ENCODE results near the gene B3GAT2.

DNA sequence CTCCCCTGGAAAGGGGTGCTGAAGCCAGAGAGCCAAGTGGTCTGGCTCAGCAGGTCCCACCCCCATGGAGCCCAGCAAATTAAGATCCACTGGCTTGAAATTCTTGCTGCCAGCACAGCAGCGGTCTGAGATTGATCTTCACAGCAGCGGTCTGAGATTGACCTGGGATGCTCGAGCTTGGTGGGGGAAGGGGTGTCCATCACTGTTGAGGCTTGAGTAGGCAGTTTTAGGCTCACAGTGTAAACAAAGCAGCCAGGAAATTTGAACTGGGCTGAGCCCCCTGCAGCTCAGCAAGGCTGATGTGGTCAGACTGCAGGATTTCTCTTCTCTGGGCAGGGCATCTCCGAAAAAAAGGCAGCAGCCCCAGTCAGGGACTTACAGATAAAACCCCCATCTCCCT lies 41.3 kb upstream of the B3GAT2 start:
- TF ChIP-seq POLR2A (IDR thresholded peaks at IDR 0.05) (no peak), CTCF (IDR thresholded peaks at IDR 0.05) (no peak)
